ENCODE results near the gene LKAAEAR1. TPM values are rescaled to one million over a fixed set of nuclear protein-coding genes. Genes with fewer than 3 reads are reported as not detected.
A peak's percentile ranks its signal among the peaks of the same experiment; 100 is the strongest.

Gene LKAAEAR1
- total and polyA plus RNA-seq, 2 of the 13 experiments (the other 11 are each of a cell fraction or from before 2014, with no cell fraction given): not detected

GRCh38 chr20:64056639-64056888 lies 27.6 kb downstream of the LKAAEAR1 start (continued):
- TF ChIP-seq ZUFSP (CRISPR knock-in tag; IDR thresholded peaks at IDR 0.05; ENCODE audit: borderline replicate concordance) (no peak), DPF2 (CRISPR knock-in tag; IDR thresholded peaks at IDR 0.05; ENCODE audit: borderline replicate concordance, low read depth) (peak; percentile 61; the same call in 1 of the 2 replicates), DR1 (CRISPR knock-in tag; IDR thresholded peaks at IDR 0.05) (no peak), ZNF441 (CRISPR knock-in tag; IDR thresholded peaks at IDR 0.05; ENCODE audit: borderline replicate concordance) (no peak; the same call in 1 of the 2 replicates), STAG1 (CRISPR knock-in tag; IDR thresholded peaks at IDR 0.05) (no peak), KDM3A (CRISPR knock-in tag; IDR thresholded peaks at IDR 0.05; ENCODE audit: low read depth) (peak; percentile 62; the same call in 1 of the 2 replicates), ZKSCAN8 (CRISPR knock-in tag; IDR thresholded peaks at IDR 0.05; ENCODE audit: borderline replicate concordance) (no peak), ZNF256 (CRISPR knock-in tag; conservative IDR thresholded peaks at IDR 0.05) (no peak), ZNF10 (CRISPR knock-in tag; IDR thresholded peaks at IDR 0.05; ENCODE audit: borderline replicate concordance, low read depth) (no peak), RBM39 (IDR thresholded peaks at IDR 0.05; ENCODE audit: low read depth, low read length, poor library complexity, severe bottlenecking) (no peak), NKX3-1 (CRISPR knock-in tag; IDR thresholded peaks at IDR 0.05) (no peak), FOXP1 (IDR thresholded peaks at IDR 0.05) (no peak), FOXP1 (CRISPR knock-in tag; IDR thresholded peaks at IDR 0.05) (0 out of 2 replicates have a peak, but pooled peaks have one; percentile 17), ZNF83 (CRISPR knock-in tag; IDR thresholded peaks at IDR 0.05; ENCODE audit: borderline replicate concordance) (no peak), PRPF4 (IDR thresholded peaks at IDR 0.05; ENCODE audit: low read depth, low read length, poor library complexity, severe bottlenecking) (no peak), ZNF207 (IDR thresholded peaks at IDR 0.05; ENCODE audit: borderline replicate concordance) (no peak), ZNF737 (CRISPR knock-in tag; IDR thresholded peaks at IDR 0.05; ENCODE audit: borderline replicate concordance) (no peak), ZNF749 (CRISPR knock-in tag; IDR thresholded peaks at IDR 0.05; ENCODE audit: borderline replicate concordance) (no peak; the same call in 1 of the 2 replicates), ZKSCAN5 (CRISPR knock-in tag; IDR thresholded peaks at IDR 0.05) (no peak), ZNF747 (CRISPR knock-in tag; IDR thresholded peaks at IDR 0.05; ENCODE audit: borderline replicate concordance) (no peak), ZNF318 (CRISPR knock-in tag; IDR thresholded peaks at IDR 0.05) (no peak), ZNF317 (CRISPR knock-in tag; IDR thresholded peaks at IDR 0.05) (no peak; the same call in 1 of the 2 replicates), JUN (CRISPR knock-in tag; IDR thresholded peaks at IDR 0.05) (no peak), MEIS2 (CRISPR knock-in tag; IDR thresholded peaks at IDR 0.05) (peak; percentile 67; the same call in 1 of the 2 replicates)

Data from HepG2 (cell line).